ENCODE results near the gene KCNIP4.

DNA sequence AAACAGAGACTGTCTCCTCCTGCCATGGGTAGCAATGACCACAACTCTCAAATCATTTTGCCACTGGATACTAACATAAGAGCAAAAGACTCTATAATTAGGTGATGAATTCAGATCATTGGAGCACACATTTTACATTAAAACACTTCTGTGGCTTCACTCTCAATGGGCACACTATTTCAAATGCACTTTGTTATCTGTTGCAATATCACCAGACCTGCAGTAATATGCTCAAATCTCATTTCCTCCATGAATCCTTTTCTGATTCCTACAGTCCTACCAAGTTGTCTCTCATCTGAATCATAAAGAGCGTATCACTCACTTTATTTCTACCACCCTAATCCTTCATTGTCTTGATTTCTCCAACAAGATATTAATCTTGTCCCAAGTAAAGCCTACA is 302.8 kb downstream of the KCNIP4 start:
- TF ChIP-seq POLR2A (IDR thresholded peaks at IDR 0.05; ENCODE audit: low read depth) = no peak
- TF ChIP-seq, protein P1, sequence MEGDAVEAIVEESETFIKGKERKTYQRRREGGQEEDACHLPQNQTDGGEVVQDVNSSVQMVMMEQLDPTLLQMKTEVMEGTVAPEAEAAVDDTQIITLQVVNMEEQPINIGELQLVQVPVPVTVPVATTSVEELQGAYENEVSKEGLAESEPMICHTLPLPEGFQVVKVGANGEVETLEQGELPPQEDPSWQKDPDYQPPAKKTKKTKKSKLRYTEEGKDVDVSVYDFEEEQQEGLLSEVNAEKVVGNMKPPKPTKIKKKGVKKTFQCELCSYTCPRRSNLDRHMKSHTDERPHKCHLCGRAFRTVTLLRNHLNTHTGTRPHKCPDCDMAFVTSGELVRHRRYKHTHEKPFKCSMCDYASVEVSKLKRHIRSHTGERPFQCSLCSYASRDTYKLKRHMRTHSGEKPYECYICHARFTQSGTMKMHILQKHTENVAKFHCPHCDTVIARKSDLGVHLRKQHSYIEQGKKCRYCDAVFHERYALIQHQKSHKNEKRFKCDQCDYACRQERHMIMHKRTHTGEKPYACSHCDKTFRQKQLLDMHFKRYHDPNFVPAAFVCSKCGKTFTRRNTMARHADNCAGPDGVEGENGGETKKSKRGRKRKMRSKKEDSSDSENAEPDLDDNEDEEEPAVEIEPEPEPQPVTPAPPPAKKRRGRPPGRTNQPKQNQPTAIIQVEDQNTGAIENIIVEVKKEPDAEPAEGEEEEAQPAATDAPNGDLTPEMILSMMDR (IDR thresholded peaks at IDR 0.05) = no peak
- TF ChIP-seq POLR2AphosphoS5 (IDR thresholded peaks at IDR 0.05) = no peak

Data from esophagus muscularis mucosa (tissue), 3 donors.